Choroid plexus epithelial cell (primary cell): ENCODE results near the gene OR52I1.

ENCODE experiments used
- DNase-seq: peaks from one replicate; pipeline ENCODE4 v3.0.0-alpha.2; 2010; ENCODE audit warnings: low read depth
- H3K4me3 ChIP-seq: 2 replicates; pipeline ENCODE4 v1.5.1; 2011; ENCODE audit warnings: low read depth, mild to moderate bottlenecking, control low read depth, low read length, moderate library complexity
- CTCF ChIP-seq: conservative IDR thresholded peaks from 2 replicates; pipeline ENCODE4 v1.5.1; 2011; ENCODE audit warnings: low read depth, mild to moderate bottlenecking, control low read depth, inconsistent platforms, low read length, moderate library complexity

OR52I1 gene

DNA sequence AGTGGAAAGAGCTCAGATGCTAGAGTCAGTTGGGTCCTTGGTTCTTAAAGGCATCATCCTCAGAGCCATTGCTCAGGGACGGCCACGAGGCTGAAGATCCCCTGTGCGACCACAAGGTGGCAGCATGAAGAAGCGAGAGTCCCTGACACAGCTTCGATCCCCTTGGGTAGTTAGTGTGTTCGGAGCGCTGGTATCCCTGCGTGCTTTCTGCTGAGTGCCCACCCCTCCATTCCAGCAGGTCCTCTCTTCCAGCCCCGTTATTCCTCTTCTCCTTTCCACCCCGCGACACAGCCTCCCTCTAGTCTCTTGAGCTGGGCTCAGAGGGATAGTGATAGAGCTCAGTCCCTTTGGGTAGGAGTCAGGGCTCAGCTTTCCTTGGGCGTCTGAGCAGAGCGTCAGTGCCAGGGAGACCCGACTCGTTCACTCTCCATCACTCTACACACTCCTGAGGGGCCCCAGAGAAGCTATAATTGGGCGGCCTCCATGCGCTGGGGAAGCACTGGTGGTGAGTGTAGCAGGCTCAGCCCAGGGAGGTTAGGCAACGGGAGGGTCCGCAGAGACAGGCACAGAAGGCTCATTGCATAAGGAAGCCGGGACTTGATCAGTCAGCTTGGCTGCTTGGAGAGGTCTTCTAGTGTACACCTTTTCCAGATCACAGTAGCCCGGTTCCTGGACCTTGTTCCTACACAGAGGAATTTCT is 43.3 kb downstream of the OR52I1 start, which contains the start of gene OR51D1:
Gene OR51D1, plus strand, starts transcription at position 516 of the 700 bp plus-strand sequence. CDS start 2,314 bp downstream, outside the sequence.
- TF ChIP-seq CTCF = peak; percentile 95
- H3K4me3 ChIP-seq = peak within 1 kb of the TSS; percentile 16
- peak; percentile 82 for DNase-seq

GRCh38 chr11:4637662-4638047 is 43.8 kb downstream of the OR52I1 start:
- no peak for DNase-seq
- TF ChIP-seq CTCF = no peak
- H3K4me3 ChIP-seq = no peak overlapping the region

- DNase-seq = no peak
- no peak overlapping the region for H3K4me3 ChIP-seq
- no peak for TF ChIP-seq CTCF
Measured at GRCh38 chr11:4639931-4640330, 46.1 kb downstream of the OR52I1 start.

- no peak for TF ChIP-seq CTCF
- peak; percentile 4 for DNase-seq
- no peak overlapping the region for H3K4me3 ChIP-seq
Measured at GRCh38 chr11:4641501-4641900, 47.7 kb downstream of the OR52I1 start.

DNA sequence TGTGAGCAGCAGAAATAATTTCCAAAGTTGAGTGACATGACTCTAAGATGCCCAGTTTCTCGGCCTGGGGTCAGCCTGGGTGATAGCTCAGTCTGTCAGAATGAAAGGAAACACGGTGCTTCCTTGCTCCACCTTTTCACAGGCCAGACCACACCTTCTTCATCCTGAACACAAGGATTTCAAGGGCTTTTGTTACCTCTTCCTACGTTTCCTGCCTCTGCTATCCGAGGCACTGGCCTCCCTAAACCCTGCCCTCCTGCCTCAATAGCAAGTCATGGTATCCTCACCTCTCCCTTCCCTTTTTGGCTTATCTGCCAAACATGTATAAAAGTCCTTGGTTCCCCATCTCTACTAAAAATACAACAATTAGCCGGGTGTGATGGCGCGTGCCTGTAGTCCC is 48.2 kb downstream of the OR52I1 start:
- no peak for DNase-seq
- H3K4me3 ChIP-seq = no peak overlapping the region
- no peak for TF ChIP-seq CTCF

DNA sequence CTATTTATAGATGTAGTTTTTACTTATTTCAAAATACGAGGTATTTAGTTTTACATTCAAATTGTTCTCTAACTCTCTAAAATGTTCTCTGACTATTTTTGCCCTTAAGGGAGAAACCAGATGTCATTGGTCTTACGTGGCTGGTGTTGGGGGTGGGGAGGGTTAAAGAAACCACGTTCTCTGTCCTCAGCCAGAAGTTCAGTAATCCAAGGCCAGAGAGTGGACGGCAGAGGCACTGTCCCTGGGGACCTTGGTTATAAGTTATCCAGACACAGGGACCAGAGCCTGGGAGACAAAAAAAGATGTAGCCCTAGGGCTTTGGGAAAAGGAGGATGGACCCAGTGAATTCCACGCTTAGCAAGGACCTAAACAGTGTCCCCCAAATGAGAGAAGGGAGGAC is 49.2 kb downstream of the OR52I1 start:
- DNase-seq = peak; percentile 2
- TF ChIP-seq CTCF = no peak
- H3K4me3 ChIP-seq = no peak overlapping the region

DNA sequence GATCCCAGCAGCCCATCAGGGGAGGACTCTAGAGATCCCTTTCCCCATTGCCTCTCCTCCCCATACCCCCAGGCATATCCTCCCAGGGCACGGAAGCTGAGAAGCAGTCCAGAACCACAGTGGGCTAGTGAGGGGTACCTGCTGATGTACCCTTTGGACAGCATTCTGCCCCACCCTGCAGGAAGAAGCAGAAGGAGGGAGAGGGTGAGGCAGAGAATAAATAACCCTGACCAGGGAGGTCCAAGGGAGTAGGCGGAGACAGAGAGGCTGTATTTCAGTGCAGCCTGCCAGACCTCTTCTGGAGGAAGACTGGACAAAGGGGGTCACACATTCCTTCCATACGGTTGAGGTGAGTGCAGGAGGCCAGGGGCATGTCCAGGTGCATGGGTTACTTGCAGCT is 49.8 kb downstream of the OR52I1 start, which contains the start of gene OR51E1:
Gene OR51E1, plus strand, starts transcription at position 301 of the 400 bp plus-strand sequence. CDS start 8,545 bp downstream, outside the sequence.
- TF ChIP-seq CTCF = no peak
- H3K4me3 ChIP-seq = no peak within 1 kb of the TSS
- DNase-seq = no peak
